ENCODE measurements around the gene PLIN1.

Gene PLIN1

GRCh38 chr15:89623165-89623564 is 56.0 kb downstream of the PLIN1 start:
- no peak for DNase-seq (ENCODE audit: low spot score)
- in situ Hi-C loops (cut with MboI; ENCODE audit: low pct_unique_long_range_greater_than_20kb, low sequenced_read_pairs, unreplicated experiment), result no loop called here
- no peak for TF ChIP-seq CTCF (IDR thresholded peaks at IDR 0.05; ENCODE audit: extremely low read depth, insufficient read depth, missing control alignments)

- no peak for TF ChIP-seq CTCF (IDR thresholded peaks at IDR 0.05; ENCODE audit: extremely low read depth, insufficient read depth, missing control alignments)
- in situ Hi-C loops (cut with MboI; ENCODE audit: low pct_unique_long_range_greater_than_20kb, low sequenced_read_pairs, unreplicated experiment), result no loop called here
- no peak for DNase-seq (ENCODE audit: low spot score)
Measured at GRCh38 chr15:89621547-89621946, 57.6 kb downstream of the PLIN1 start.

- no peak for TF ChIP-seq CTCF (IDR thresholded peaks at IDR 0.05; ENCODE audit: extremely low read depth, insufficient read depth, missing control alignments)
- no peak for DNase-seq (ENCODE audit: low spot score)
- in situ Hi-C loops (cut with MboI; ENCODE audit: low pct_unique_long_range_greater_than_20kb, low sequenced_read_pairs, unreplicated experiment), result no loop called here
Measured at GRCh38 chr15:89616228-89616627, 62.9 kb downstream of the PLIN1 start.

- in situ Hi-C loops (cut with MboI; ENCODE audit: low pct_unique_long_range_greater_than_20kb, low sequenced_read_pairs, unreplicated experiment), result no loop called here
- DNase-seq (ENCODE audit: low spot score), result no peak
- TF ChIP-seq CTCF (IDR thresholded peaks at IDR 0.05; ENCODE audit: extremely low read depth, insufficient read depth, missing control alignments), result no peak
Measured at GRCh38 chr15:89615135-89615534, 64.0 kb downstream of the PLIN1 start.
